HPDE6-E6E7 (cell line): ENCODE results near the gene PRRT4.

ENCODE experiments used
- DNase-seq: peaks from one replicate; pipeline ENCODE4 v3.0.0; 2011; ENCODE audit warnings: missing footprints; ENCODE audit errors: extremely low spot score

Gene PRRT4

DNA sequence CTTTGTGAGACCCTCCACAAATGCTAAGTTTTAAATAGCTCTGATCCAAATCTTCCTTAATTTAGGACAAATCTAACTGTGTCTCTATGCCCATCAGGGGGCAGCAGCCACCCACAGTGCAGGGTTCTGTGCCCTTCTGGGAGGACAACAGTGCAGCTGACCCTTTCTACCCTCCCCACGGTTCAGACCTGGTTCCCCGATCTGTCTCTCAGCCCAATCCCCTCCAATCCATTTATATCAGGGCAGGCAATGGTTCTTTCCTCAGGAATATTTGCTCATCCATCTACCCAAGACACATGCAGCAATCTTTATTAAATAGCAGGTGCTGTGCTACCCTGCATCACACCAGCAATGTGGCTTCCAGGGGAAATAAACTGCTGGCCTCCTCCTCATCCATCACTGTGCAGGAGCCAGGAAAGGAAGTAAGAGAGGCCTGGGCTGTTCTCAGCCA is 13.8 kb downstream of the PRRT4 start:
- no peak for DNase-seq

DNA sequence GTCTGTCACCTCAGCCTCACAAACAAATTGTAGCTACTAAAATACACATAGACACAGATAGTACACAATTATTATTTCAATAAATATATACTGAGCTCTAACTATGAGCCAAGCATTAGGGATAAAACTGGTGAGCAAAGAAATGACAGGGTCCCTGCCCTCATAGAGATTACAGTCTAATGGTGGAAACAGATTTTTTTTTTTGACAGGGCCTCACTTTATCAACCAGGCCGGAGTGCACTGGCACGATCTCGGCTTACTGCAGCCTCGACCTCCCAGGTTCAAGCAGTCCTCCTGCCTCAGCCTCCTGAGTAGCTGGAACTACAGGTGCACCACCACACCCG is 17.1 kb downstream of the PRRT4 start:
- DNase-seq, result no peak

DNA sequence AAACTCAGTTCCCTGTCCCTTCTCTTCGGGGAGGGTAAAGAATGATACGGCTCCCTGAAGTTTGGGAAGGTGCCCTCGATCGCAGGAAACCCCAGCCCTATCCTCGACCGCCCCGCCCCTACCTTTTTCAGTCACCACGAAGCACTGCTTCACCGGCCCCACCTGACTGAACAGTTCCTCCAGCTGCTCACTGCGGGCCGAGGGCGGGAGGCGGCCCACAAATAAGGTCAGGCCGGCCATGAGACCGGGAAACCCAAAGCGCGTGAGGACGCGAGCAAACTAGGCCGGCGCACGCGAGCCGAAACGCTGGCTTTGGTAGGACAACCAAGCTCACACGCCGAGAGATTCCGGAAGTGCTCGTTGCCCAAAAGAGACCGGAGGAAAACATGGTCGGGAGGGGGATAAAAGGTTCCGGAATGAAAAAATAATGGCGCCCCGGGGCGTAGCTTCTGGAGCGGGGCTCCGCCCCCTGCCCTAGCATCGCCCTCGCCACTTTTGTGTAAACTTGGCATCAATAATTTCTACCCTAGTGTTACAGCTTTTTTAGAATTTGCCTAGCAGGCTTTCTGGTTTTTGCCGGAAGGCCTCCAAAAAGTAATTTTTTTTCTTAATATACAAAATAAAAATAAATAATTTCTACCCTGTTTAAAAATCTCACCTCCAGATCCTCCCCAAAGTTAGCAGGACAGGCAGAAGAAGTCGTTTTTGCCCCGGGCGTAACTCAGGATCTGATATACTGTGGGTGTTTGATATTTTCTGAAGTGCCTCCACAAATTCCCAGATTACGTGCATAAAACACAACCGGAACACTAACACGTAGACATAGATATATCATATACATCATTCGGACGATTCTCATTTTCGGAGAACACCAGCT is 17.7 kb downstream of the PRRT4 start, which contains the start of gene RBM28:
Gene RBM28, minus strand, starts transcription at position 355 of the 877 bp plus-strand sequence. Its CDS starts 115 bp downstream, at position 240.
- peak; percentile 84 for DNase-seq

DNA sequence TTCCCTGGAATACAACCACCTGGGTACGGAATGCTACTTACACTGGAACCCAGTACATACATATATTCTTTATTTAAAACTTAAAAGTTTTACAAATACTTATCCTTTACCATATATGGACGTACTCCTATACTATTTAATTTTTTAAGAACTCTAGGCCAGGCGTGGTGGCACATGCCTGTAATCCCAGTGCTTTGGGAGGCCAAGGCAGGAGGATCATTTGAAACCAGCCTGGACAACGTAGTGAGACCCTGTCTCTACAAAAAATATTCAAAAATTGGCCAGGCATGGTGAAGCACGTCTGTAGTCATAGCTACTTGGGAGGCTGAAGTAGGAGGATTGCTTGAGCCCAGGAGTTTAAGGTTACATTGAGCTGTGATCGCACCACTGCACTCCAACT is 19.8 kb downstream of the PRRT4 start:
- no peak for DNase-seq

DNA sequence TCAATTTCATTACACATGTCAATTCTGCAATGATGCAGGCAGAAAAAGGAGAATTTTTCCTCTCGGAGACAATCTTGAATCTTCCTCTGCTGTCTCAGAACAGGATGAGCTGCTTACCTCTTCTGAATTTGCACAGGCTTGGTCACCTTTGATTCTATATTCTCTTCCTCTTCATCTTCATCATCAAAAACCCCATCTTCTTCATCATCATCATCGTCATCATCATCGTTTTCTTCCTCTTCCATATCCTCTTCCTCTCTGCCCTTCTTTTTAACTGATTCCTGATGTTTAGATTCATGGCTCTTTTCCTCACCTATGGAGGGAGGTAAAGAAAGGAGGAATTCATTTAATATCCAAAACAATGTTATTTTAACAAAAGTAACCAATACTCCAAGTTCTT is 25.8 kb downstream of the PRRT4 start:
- no peak for DNase-seq

DNA sequence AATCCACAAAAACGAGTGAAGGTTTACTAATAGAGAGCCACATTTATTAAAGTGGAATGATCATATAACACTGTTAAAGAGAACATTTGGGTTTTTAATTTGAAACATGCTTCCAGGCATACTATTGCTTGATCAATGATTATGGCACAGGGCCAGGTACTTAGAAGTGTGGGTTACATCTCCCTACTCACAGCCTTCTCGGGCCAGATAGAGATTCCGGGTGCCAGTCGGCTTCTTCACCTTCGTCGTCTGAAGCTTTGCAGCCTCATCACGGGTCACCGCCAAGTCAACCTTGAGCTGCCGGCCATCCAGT is 37.2 kb downstream of the PRRT4 start:
- DNase-seq, result no peak

DNA sequence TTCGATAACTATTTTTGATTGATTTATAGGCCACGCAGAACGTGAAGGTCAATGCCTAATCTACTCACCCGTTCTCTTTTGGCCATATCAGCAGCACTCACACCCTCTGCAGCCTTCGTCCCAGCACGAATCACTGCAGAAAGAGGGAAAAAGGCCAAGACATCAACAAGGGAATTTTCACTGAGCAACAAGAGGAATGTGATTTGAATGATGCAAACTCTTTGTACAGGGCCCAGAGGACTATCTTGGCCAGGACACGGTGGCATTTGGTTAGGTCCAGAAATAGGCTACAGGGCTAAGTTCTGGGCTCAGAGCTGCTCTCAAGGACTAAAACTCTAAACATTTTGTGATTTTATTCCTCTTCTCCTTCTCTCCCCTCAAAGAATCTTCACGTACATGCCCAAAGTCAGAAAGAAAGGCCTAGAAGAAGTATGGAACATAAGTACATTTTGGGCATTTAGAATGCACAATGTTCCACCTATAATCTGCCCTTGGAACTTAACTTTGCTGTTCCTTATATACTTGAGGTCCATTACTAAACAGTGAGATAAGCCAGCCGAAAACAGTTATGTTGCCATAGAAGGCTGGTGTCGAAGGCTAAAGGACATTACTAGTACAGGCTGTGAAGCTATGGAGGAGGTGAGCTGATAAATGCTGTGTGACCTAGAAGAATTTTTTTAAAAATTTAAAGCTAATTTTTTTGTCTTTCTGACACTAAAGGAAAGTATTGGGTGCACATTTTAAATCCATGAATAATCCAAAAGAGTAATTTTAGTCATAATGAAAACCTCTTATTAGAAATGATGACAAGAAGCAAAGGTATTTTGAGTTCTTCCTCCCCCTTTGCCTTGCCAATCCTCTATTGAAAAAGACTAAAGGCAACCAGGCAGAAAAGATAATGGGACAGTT is 37.8 kb downstream of the PRRT4 start:
- DNase-seq, result no peak

DNA sequence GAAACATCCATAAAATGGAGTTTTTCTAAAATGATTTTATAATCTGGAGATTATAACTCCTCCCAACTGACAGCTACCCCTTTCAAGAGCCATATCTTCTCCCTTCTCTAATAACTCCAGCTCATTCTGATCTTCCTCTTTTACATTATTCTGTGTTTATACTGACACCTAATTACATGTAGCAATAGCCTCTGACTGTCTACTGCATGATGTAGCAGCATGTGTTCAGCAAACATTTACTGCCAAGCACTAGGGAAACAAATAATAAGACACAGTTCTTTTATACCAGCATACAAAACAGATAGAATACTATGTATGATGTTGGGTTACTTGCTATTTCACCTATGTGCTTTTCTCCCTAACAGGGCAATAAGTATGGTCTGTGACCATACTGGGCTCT is 38.5 kb downstream of the PRRT4 start:
- DNase-seq, result no peak

DNA sequence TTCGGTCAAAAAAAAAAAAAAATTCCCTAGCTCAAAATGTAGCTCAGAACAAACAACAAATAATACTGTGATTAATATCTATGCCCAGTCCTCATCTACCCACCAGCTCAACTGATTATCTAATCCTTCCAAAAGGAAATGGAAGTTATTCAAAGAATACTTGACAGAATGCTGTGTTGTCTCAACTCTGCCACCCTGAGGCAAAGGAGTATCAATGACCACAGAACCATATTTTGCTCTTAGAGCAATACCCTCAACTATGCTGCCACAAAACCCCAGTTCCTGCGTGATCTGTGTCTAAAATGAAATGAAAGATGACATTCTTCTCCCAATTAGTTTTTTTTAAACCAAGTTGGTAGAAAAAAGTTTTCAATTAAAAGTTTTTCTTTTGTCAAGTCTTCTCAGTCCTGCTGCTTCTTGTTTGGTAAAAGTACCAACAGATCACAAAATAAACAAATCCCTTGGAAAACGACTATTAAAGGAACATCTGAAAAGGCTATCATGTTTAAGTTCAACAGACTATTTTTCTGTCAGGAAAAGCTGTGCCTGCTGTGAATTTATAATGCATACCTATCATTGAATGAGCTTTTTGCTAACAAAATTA is 39.3 kb downstream of the PRRT4 start:
- peak; percentile 25 for DNase-seq

DNA sequence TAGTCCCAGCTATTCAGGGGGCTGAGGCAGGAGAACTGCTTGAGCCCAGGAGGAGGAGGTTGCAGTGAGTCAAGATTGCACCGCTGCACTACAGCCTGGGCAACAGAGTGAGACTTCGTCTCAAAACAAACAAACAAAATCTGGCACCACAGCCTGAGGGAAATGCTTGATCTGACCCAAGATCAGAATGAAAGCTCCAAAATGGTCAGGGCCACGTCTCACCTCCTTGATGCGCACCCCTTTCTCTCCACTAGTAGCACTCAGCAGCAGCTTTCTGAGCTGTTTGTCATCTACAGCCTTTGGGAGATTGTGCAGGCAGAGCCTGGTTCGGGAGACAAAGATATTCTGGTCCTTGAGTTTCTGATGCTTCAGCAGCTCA is 40.5 kb downstream of the PRRT4 start:
- DNase-seq, result no peak

DNA sequence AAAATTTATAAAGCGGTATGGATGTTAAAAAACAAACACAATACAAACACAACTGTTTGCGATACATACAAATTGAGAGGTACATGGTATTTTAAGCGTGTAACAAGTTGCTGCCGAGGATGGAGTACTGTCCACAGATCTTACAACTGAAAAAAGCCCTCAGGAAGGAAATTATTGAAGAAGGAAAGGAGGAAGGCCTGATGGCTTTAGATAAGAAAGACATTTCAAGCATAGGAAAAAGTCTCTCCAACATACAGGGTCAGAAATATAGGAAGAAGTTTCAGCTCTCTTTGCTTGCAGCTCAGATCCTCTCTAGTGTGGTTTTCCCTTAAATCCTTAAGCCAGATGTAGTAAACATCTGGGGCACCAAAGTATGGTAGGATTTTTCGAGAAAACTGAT is 42.8 kb downstream of the PRRT4 start:
- no peak for DNase-seq

DNA sequence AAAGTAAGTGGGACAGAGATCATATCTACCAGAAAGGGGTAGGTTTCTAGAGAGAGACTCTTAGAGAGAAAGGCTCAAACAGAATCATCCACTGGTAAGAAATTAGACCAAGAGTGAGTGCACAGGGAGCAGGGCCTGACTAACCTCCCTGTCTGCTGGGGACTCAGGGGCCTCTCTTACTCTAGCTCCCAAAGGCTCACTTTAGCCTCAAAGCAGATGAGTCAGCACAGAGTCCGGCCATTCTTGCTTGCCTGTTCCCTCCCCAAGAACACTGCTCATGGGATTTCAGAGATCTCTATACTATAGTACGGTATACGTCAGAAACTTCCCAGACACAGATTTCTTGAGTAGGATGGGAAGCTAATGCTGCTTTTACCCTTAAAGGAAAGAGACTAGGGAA is 50.5 kb downstream of the PRRT4 start:
- no peak for DNase-seq

DNA sequence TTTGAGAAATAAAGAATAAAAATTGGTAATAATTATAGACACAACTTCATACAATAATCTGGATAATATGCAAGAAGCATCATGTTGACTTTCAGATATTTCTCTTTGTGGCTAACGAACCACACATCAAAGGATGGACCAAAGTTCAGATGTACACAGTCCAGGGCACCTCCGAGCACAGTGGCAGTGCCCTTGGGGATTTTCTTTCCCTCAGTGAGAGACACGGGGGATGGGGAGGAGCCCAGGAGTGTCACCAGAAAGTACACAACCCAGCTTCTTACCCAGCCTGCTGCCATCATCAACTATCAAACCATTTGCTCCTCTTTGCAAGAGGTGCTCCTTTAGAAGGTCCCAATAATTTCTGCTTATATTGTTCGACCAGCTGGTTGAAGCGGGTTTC is 51.0 kb downstream of the PRRT4 start:
- DNase-seq, result no peak

DNA sequence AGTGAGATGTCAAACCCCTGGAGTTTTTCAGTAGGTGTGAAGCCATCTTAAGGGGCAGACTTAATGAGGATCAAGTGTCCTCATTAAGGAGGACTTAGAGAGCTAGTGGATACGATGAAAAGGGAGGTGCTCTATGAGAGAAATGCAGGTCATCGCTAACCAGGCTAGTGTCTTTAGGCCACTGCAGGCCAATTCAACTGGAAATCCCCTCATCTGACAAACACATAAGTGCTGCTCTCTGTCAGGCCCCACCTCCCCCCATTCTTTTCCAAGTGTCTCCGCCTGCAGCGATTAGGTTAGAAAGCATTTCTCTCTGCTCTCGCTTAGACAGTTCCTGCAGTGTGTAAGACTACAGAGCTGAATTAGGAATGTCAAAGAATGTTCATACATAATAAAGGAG is 51.5 kb downstream of the PRRT4 start:
- DNase-seq, result no peak

DNA sequence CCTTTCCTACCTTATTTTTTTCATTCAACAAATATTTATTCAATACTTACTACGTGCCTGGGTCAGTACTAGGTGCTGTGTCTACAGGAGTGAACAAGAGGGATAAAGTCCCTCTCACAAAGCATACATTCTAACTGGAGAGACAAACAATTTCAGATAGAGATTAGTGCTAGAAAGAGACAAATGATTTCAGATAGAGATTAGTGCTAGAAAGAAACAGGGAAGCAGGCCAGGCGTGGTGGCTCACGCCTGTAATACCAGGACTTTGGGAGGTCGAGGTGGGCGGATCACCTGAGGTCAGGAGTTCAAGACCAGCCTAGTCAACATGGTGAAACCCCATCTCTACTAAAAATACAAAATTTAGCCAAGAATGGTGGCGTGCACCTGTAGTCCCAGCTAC is 52.4 kb downstream of the PRRT4 start:
- DNase-seq, result no peak

DNA sequence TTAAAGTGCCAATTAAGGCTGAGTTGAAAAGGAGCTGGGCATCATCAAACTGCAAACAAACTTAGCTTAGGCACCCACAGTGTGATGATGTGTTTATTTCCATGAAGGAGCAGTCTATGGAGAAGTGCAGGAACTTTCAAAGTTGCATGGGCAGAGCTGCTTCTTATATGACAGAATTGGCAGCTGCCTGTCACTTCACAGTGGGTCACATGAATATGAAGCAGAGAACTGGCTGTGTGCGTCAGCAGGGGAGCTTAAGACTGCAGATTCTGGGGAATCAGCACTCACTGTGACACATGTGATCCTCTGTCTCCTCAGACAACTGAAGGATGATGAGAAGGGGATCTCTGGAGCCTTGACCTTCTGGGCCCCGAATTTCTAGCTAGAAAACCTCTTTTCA is 54.4 kb downstream of the PRRT4 start:
- no peak for DNase-seq

DNA sequence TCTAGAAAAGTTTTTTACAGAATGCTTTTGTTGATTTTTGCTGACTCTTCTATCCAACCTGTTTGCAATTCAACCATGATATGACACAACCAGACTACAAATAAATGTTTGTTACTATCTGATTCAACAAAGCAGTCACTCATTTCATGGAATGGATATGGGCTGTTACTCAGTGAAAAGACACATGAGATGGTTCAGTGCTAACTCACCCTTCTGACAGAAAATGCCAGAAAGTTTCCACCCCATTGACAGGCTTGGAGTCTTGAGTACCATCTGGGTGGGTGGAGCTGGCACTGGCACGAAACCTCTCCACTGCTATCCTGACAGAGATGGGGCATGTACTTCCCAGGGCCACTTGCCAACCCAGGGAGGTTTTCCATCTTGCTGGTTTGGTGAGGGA is 57.3 kb downstream of the PRRT4 start:
- DNase-seq, result no peak

DNA sequence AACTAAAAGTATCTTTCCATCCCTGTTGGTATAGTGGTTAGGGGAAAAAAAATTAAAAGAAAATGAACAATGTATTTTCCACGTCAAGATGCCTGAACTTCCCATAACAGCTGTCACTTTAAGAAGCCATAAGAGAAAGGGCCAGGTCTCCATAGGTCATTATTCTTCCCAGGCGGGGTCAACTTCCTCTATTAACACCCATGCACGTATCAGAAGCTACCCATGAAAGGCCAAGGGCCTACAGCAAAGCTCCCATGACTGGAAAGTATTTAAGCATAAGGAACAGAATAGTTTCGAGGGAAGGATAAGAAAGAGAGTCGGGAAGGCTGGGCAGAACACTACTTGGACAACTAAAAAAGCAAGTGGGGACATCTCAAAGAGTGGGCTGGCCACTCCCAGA is 57.8 kb downstream of the PRRT4 start:
- DNase-seq, result no peak

DNA sequence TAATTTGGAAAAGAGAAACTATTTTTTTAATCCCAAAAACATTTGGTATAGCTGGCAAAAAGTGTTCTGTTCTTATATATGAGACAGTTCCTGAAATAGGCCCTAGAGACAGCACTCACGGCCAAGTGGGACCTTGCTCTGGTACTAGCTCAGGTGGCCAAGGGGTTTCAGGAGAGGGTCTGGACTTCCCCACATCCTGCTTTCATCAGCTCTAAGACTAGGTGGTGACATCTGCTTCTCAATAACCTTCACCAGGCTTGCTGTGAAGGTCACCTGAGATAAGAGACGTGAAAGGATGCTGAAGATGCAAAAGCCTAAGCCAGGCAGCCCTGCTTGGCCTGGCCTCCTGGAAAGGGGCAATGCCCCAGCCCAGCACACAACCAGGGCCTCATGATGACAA is 58.4 kb downstream of the PRRT4 start:
- DNase-seq, result no peak

DNA sequence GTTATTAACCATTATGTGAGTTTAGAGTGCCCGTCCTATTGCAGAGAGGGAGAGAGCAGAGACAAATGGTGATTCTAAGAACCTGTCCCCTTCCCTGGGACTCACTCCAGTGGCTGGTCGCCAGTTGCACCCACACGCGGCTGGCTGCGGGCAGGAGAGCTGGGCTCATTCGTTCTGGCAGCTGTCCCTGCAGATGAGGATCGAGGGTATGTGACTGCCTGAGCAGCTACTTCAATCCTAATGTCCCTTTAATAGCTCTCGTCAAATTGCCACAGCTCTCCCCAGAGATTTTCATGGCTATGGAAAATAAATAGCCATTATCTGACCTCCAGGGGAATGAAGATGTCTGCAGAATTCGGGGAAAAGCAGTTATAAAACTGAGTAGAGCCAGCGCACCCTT is 59.4 kb downstream of the PRRT4 start:
- no peak for DNase-seq
